Measurements from ENCODE around the gene ZNF684.

- TF ChIP-seq POLR2A (IDR thresholded peaks at IDR 0.05): no peak
- no peak for TF ChIP-seq CTCF (IDR thresholded peaks at IDR 0.05)
Measured at GRCh38 chr1:40546957-40547356, 15.5 kb downstream of the ZNF684 start.
